ENCODE results near the gene SURF6.

Gene SURF6

DNA sequence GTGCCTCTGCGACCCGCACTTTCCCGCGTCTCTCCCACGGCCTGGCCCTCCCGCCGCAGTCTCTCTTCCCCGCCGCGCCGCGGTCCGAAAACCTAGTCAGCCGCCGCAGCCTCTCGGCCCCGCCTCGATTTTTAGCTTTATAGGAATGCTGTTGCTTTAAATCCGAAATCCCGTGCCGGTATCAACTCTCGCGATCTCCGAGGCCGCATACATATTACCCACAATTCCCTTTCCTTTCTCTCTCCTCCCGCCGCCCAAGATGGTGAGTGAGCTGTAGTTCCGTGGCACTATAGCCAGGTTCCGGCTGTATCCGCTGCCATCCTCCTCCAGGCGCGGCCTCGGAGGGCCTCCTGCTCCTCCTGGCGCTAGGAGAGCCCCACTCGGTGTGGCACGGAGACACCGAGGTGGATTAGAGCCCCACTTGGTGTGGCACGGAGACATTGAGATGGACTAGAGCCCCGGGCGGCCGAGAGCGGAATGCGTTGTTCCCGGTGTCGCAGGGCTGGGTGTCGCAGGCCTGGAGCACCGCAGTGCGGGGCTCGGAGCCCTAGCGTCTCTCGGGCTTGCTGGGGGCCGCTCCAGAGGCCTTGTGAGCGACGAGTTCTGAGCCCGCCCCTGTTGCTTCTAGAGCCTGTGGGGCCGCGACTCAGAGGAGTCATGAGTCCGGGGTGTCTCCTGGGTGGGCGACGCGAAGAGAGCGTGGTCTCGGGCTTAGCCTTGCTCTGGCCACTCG, 12.2 kb upstream of the SURF6 start, which contains the start of the genes MED22 and RPL7A:
TSS of gene MED22 (minus strand) at position 147 of the 733 bp plus-strand sequence. CDS start 1,469 bp downstream, outside the sequence.
TSS of gene RPL7A (plus strand) at position 234 of the 733 bp plus-strand sequence. CDS start at position 260, 26 bp downstream.
- peak; percentile 97 for DNase-seq (ENCODE audit: low read depth, low spot score)
- peak within 1 kb of the TSS; percentile 100 for H3K4me3 ChIP-seq (ENCODE audit: low read depth, low read length)
- TF ChIP-seq, protein P1, sequence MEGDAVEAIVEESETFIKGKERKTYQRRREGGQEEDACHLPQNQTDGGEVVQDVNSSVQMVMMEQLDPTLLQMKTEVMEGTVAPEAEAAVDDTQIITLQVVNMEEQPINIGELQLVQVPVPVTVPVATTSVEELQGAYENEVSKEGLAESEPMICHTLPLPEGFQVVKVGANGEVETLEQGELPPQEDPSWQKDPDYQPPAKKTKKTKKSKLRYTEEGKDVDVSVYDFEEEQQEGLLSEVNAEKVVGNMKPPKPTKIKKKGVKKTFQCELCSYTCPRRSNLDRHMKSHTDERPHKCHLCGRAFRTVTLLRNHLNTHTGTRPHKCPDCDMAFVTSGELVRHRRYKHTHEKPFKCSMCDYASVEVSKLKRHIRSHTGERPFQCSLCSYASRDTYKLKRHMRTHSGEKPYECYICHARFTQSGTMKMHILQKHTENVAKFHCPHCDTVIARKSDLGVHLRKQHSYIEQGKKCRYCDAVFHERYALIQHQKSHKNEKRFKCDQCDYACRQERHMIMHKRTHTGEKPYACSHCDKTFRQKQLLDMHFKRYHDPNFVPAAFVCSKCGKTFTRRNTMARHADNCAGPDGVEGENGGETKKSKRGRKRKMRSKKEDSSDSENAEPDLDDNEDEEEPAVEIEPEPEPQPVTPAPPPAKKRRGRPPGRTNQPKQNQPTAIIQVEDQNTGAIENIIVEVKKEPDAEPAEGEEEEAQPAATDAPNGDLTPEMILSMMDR (IDR thresholded peaks at IDR 0.05; ENCODE audit: low read depth, low read length): no peak

DNA sequence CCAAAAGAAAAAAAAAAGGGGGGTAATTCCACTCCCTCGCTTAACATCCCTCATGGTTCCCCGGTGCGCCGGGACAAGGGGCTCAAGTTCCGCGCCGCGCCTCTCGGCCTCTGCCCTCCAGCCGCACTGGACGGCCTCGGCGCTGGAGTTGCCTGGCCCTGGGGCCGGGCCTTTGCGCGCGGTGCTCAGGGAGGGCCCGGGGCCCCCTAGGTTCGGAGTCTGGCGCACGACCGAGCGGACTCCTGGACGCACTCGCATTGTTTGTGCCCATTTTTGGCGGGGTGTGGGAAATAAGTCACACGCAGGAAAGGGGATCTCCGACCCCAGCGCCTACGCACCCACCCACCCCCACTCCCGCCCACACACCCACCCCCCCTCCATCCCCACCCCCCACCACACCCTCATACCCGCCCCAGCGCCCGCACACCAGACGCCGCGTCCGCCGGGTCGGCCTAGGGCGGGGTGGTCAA, 11.6 kb upstream of the SURF6 start:
- DNase-seq (ENCODE audit: low read depth, low spot score): peak; percentile 28
- in situ Hi-C loops (cut with HindIII; ENCODE audit: low sequenced_read_pairs): no loop called here
- TF ChIP-seq, protein P1 (IDR thresholded peaks at IDR 0.05; ENCODE audit: low read depth, low read length): no peak
- H3K4me3 ChIP-seq (ENCODE audit: low read depth, low read length): peak overlapping the region; percentile 100

More for the DNA sequence above, 12.2 kb upstream of the SURF6 start, which contains the start of the genes MED22 and RPL7A:
- in situ Hi-C loops (cut with HindIII; ENCODE audit: low sequenced_read_pairs): no loop called here

DNA sequence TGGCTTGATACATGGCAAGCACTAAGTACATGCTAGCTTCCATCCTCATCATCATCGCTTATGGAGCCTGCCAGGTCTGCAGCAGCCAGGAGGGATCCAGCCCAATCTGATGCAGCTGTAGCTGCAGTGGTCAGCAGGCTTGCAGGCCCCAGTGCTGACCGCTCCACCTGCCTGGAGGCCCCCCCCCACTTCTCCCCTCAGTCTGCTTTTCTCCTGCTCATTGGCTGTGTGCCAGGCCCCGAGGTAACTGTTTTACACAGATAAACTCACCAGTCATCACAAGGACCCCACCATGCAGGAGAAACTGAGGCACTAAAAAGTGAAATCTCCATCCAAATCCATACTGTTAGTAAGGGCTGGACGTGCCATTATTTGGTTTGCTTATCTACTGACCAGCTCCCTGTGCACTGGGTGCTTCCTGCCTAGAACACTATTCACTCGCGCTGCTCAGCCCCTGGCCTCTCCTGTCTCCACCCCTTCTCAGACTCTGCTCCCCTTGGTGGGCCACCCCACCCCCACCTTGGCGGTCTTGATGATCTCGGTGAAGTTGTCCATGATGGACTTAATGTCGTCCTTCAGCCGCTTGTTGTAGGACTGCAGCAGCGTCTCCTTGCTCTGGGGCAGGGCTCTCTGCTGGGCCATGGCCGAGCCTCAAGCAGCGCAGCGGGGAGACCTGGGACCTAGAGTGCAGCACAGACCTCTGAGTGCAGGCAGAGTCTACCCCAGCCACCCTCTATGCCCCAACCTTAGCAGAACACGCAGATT, 10.2 kb upstream of the SURF6 start:
- peak overlapping the region; percentile 100 for H3K4me3 ChIP-seq (ENCODE audit: low read depth, low read length)
- DNase-seq (ENCODE audit: low read depth, low spot score): no peak
- TF ChIP-seq, protein P1 (IDR thresholded peaks at IDR 0.05; ENCODE audit: low read depth, low read length): no peak
- in situ Hi-C loops (cut with HindIII; ENCODE audit: low sequenced_read_pairs): no loop called here

DNA sequence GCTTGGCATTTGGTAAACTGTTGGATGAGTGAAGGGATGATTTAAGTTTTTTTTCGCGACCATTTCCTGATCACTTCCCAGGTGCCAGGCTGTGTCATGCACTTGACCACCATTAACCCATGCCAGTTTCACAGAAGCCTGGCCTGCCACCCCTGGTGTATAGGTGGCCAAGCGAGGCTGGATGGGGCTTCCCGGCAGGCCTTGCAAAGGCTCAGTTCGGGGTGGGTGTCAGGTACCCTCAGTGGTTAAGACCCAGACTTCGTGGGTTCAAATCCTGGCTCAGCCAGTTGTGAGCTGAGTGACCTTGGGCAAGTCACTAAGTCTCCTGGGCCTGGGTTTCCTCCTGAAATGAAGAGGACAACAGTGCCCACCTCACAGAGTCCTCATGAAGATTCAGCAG, 9.6 kb upstream of the SURF6 start:
- no peak for DNase-seq (ENCODE audit: low read depth, low spot score)
- in situ Hi-C loops (cut with HindIII; ENCODE audit: low sequenced_read_pairs): no loop called here
- no peak overlapping the region for H3K4me3 ChIP-seq (ENCODE audit: low read depth, low read length)
- TF ChIP-seq, protein P1 (IDR thresholded peaks at IDR 0.05; ENCODE audit: low read depth, low read length): no peak

DNA sequence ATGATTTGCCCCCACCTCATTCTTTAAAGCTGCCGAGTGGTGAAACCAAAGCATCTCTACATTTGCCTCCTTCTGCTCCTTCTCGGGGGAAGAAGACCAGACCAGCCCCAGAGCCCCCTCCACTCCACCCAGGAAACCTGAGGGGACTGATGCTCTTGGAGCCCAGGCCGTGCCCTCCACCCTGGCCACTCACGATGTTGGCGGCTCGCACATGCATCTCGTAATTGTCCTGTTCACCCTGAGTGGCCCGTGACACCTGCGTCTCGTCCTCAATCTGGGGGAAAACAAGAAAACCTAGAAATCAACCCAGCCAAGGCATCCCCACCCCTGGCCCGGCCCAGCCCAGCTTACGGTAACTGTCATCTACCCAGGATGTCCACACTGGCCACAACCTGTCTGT, 9.0 kb upstream of the SURF6 start:
- no peak overlapping the region for H3K4me3 ChIP-seq (ENCODE audit: low read depth, low read length)
- no peak for DNase-seq (ENCODE audit: low read depth, low spot score)

DNA sequence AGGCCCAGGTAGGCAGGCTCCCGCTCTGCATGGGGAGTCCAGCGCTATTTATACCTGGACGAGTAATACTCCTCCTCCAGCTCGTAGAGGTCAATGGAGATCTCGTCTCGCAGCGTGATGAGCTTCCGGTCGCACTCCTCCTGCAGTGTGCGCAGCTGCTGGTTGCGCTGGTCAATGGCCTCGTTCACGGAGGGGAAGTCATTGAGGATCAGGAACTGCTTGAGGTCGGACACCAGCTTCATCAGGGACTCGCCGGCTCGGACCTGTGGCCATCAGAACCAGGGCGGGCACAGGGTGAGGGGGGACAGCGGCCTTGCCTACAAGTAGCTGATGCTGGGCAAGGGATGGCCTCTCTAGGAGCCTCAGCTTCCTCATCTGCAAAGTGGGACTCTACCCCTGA, 8.1 kb upstream of the SURF6 start:
- no peak overlapping the region for H3K4me3 ChIP-seq (ENCODE audit: low read depth, low read length)
- TF ChIP-seq, protein P1 (IDR thresholded peaks at IDR 0.05; ENCODE audit: low read depth, low read length): no peak
- no peak for DNase-seq (ENCODE audit: low read depth, low spot score)
- in situ Hi-C loops (cut with HindIII; ENCODE audit: low sequenced_read_pairs): no loop called here

More for the DNA sequence above, 9.0 kb upstream of the SURF6 start:
- TF ChIP-seq, protein P1 (IDR thresholded peaks at IDR 0.05; ENCODE audit: low read depth, low read length): no peak
- in situ Hi-C loops (cut with HindIII; ENCODE audit: low sequenced_read_pairs): no loop called here

Data from astrocyte of the spinal cord (primary cell).